ES-I3 (cell line): ENCODE data around the gene TMEM191C.
"Not testable (repeated sequence)": the region's sequence is repeated elsewhere in the genome, so short reads cannot be mapped to it uniquely, and the experiment has no call there.

ENCODE experiments used
- H3K36me3 ChIP-seq: 2 replicates; pipeline ENCODE4 v1.6.1; 2013; ENCODE audit warnings: mild to moderate bottlenecking, low read length, control low read depth, moderate library complexity; ENCODE audit not compliant: insufficient read depth
- H3K4me1 ChIP-seq: 2 replicates; pipeline ENCODE4 v1.6.1; 2013; ENCODE audit warnings: mild to moderate bottlenecking, control low read depth, low read length; ENCODE audit not compliant: insufficient read depth
- H3K9ac ChIP-seq: 2 replicates; pipeline ENCODE4 v1.6.1; 2013; ENCODE audit warnings: low read depth, mild to moderate bottlenecking, low read length, moderate library complexity
- H3K9me3 ChIP-seq: 2 replicates; pipeline ENCODE4 v1.6.1; 2013; ENCODE audit warnings: mild to moderate bottlenecking, low read length, moderate library complexity; ENCODE audit not compliant: control insufficient read depth, insufficient read depth

Gene TMEM191C

DNA sequence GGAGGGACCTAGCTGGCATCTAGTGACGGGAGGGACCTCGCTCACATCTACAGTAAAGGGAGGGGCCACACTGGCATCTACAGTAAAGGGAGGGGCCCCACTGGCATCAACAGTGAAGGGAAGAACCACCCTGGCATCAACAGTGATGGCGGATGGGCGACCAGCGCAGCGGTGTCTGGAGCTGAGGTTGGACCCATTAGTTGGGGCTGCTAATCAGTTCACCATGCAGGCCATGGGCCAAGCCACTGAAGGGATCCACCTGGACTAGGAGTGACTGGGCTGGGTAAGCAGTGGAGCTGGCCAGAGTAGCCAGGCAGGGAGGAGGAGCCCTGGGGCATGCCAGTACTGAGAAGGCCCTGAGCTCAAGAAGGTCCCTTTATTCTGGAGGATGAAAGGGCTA, 23.4 kb downstream of the TMEM191C start:
- H3K9me3 ChIP-seq, H3K36me3 ChIP-seq, H3K4me1 ChIP-seq, H3K9ac ChIP-seq: not testable (repeated sequence)

DNA sequence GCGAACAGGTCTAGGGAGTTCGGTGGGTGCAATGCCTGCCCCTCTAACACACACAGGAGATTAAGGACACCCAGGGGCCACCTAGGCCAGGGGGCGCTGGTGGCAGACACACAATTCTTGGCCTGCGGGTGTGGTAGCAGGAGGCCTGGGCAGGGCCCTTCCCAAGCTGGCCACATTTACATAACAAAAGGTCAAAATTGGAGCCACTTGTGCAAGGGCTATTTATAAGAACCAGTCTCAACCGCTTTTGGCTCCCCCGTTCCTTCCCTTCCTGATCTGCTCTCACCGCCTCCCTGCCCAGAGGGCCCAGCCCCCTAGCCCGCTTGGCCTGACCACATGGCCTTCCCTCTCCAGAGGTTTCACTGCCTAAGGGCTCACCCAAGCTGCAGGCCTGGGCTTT, 25.1 kb downstream of the TMEM191C start:
- not testable (repeated sequence) for H3K9ac ChIP-seq, H3K36me3 ChIP-seq, H3K4me1 ChIP-seq, H3K9me3 ChIP-seq

DNA sequence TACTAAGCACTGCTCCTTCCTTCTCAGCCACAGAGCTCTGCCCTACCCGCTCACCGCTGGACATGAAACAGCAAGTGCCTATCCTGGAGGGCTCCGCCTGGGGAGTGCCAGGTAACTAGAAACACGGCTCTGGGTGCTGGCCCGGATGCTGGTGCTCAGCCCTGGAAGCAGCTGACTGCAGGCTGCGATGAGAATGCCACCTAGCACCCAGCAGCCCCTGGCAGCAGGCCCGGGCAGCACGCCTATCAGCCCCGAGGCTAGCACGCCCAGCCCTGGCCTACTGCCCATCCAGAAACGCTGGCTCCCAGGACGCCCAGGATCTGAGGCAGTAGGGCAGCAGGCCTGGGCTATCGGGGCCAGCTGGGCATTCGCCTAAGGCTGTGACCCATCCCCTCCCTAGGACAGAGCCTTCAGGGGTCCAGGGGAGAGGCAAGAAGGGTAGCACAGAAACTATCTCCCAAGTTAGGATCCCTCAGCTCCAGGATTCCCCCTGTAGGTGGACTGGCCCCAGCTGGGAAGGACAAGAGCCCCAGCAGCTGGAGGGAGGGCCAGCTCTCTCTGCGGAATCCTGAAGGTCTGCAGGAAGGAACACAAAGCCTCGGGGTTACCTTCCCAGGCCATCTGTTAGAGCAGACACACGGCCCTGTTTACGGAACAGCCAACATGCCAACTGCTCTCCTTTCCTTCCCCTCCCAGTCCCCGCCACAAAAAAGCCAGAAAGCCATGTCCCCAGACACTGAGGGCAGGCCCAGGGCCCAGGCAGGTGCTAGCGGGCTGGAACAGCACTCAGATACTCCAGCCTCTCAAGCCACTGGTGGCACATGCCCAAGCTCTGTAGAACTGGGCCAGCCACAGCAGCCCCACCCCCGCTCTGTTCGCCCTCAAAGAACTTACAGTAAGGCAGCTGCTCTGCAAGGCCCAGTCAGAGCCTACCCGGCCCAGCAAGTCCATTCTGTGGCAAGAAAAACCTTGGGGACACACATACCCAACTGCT, 26.9 kb downstream of the TMEM191C start:
- H3K4me1 ChIP-seq, H3K9ac ChIP-seq, H3K36me3 ChIP-seq, H3K9me3 ChIP-seq: not testable (repeated sequence)

DNA sequence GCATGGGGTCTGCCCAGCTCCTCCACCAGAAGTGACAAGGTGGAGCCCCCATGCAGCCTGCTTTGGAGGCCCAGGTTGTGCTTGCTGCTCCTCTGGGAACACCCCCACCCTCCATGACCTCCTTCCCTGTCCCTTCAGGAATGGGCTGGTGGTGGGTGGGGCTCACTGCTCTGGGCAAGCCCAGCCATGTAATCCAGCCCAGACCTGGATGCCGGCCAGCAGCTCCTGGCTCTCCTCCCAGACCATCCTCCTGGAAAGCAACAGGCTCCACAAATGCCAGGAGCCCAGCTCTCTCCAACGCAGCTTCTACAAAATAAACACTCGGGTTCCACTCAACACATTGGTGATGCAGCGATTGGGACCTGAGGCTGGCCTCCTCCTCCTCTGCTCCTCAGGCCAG, 30.8 kb downstream of the TMEM191C start:
- H3K9me3 ChIP-seq, H3K4me1 ChIP-seq, H3K36me3 ChIP-seq, H3K9ac ChIP-seq: not testable (repeated sequence)

DNA sequence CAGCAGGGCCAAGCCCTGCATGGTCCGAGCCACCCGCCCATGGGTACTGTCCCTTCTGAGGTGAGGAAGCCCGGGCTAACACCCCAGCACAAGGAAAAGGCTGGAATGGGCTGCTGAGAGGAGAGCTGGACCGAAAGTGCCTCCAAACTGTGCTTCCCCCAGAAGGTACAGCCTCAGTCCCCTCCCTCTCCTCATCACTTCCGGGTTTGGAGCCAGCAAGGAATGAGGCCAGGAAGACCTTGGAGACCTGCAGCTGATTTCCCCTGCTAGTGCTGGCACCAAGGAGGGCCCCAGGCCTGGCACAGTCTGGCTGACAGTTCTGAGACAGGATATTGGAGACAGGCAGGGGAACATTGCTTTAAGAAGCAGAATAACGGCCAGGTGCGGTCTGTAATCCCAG, 31.3 kb downstream of the TMEM191C start:
- not testable (repeated sequence) for H3K9me3 ChIP-seq, H3K4me1 ChIP-seq, H3K9ac ChIP-seq, H3K36me3 ChIP-seq

DNA sequence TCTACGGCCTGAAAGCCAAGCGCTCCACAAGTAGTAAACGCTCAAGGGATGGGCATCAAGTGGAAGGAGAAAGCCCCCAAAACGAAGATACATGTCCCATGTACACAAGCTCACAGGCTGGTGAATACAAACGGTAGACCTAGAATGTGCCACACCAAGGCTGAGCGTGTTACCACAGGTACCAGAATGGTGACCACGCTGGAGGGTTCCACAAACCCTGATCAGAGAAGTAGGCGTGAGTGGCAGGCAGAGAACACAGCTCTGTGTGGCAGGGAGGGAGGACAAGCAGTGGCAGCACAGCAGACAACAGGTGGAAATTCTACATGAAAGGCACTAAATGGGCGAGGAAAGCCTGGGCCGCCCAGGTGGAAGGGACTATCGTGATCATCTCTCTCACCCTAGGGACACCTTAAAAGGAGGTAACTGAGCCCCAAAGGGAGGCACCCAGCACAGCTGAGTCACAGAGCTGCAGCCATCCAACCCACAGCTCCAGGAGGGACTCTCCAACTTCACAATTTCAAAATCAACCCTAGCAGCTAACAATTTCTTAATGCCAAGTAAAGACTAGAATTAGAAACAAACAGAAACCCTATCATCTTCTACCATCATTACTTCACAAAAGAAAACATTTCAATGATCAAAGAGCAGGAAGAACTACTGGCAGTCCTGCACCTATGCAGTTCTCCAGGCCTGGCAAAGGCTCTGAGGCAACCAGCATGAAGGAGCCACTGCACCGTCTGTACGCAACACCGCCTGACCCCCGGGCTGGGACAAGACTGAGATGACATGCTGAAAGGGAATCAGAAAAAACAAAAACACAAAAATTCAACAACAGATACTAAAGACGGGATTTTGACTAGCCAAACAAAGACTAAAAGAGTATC, 32.7 kb downstream of the TMEM191C start:
- not testable (repeated sequence) for H3K36me3 ChIP-seq, H3K9ac ChIP-seq, H3K4me1 ChIP-seq, H3K9me3 ChIP-seq

DNA sequence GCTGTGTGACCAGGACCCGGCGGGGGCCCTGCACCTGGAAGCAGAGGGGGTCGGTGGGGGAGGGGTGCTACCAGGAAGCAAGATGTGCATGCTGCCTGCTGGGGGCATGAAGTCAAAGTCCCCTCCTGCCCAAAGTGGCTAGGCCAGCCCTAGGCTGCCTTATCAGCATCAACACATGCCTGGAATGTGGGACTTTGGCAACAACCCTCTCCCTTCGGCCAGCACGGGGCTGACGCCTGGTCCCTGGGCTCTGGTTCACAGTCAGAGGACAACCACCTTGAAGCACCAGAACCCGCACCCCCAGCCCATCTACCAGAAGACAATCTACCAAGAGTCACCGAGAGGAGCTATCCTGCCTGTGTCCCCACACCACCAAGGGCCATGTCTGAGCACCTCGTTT, 43.2 kb downstream of the TMEM191C start:
- H3K9me3 ChIP-seq, H3K9ac ChIP-seq, H3K36me3 ChIP-seq, H3K4me1 ChIP-seq: not testable (repeated sequence)

DNA sequence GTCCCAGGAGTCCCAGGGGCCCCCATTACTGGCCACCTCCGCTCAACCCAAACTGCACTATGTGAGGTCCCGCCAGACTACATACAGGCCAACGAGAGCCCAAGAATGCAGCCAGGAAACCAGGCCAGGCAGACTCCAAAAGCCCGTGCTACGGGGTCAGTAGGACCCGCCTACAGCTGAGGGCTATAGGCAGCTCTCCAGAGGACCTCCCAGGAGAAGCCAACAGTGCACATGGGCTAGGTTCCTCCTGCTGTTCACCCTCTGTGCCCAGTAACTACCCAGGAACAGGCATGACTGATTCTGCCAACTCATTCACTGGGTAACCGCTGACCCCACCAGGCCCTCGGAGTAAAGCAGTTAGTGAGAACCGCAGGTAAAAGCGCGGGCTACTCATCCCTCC, 44.8 kb downstream of the TMEM191C start:
- H3K4me1 ChIP-seq, H3K9ac ChIP-seq, H3K9me3 ChIP-seq, H3K36me3 ChIP-seq: not testable (repeated sequence)

DNA sequence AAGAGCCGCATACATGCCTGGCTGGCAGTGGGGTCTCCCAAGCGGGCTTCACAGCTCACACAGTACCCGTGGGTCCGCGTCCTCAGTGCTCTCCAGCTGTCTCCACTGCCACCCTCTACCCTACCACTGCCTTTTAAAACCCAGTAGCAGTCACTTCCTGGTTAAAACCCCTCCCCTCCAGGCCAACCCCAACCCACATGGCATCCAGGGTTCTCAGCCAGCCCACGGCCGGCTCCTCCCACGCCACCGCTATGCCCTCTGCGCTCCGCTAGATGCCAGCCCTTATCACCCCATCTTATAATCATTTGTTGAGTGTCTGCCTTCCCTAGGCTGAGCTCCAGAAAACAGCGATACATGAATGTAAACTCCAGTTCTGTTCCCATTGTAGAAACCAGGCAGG, 46.9 kb downstream of the TMEM191C start:
- not testable (repeated sequence) for H3K9ac ChIP-seq, H3K9me3 ChIP-seq, H3K4me1 ChIP-seq, H3K36me3 ChIP-seq

DNA sequence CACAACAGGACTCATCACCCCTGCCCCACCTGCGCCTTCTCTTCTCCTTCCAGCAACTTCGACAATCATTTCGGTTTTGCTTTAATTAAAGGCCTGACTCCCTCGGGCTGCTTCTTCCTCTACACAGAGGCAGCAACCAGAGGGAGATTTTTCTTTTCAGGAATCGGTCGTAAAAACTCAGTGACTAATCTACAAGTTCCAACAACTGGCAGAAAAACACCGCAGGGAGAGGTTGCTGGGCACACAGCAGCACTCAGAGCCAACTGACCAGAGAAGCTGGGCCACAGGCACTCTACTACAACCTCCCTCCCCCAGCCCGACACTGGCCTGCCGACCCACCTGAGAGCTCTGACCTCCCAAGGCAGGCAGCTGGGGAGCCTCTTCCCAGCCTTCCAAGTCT, 48.0 kb downstream of the TMEM191C start:
- not testable (repeated sequence) for H3K9ac ChIP-seq, H3K36me3 ChIP-seq, H3K9me3 ChIP-seq, H3K4me1 ChIP-seq

DNA sequence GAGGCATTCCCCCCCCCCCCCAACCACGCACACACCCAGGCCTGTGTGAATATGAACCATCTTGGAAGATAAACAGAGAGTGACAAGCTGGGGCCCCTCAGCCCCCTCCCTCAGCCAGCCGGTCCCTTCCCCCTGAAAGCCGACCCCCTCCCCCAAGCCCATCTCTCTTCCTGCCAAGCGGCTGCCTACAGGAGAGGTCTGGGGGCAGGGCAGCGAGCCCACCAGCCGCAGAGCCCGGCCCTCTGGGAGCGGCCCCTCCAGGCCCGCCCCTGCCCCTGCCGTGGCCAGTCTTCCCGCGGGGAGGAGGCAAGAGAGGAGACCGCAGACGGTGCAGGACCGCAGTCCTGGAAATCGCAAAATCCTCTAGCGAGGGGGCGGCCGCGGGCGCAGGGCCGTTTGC, 49.3 kb downstream of the TMEM191C start:
- H3K36me3 ChIP-seq, H3K9me3 ChIP-seq, H3K9ac ChIP-seq, H3K4me1 ChIP-seq: not testable (repeated sequence)

DNA sequence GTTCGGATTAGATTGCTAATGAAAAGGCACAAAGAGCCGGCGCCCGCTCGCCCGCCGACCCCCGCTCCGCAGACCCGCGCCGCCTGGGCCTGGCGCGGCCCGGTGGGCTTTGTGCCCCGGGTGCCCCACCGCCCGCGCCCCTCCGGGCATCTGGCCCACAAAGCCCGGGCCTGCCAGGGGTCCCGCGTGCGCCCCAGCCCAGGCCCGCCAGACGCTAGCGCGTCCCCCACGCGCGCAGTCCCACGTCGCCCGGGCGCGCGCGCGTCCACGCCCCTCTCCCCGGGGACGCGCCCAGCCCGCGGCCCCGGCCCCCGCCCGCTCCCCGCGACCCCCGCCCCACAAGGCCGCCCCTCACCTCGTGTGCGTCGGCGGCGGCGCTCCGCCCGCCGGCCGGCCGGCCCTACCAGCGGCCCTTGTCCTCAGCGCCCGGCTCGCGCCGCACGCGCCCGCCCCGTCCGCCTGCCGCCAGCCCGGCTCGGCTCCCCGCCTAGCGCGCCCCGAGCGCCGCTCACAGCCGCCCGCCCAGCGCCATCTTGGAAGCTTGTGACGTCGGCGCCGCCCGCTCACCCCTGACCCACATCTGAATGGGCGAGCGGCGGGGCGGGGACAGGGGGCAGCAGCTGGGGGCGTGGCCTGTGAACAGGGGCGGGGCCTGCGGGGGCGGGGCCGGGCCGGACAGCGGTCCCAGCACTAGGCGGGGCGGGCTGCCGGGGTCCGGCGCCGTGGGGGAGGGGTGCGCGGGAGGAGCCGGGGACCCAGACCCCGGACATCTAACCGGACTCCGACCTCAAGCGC, 50.0 kb downstream of the TMEM191C start:
- not testable (repeated sequence) for H3K9ac ChIP-seq, H3K36me3 ChIP-seq, H3K9me3 ChIP-seq, H3K4me1 ChIP-seq
